DND-41 (cell line): Measurements from ENCODE around the gene PES1.
"Not testable (repeated sequence)": the region's sequence is repeated elsewhere in the genome, so short reads cannot be mapped to it uniquely, and the experiment has no call there.

Experiments
- ATAC-seq: fragments of 200-7000 bp; cut with Tn5 transposase; 3 replicates; pipeline ENCODE4 v1.9.1; 2021; ENCODE audit warnings: low read depth; ENCODE audit not compliant: insufficient read depth
- DNase-seq: peaks from one replicate; pipeline ENCODE4 v3.0.0-alpha.2; 2020
- H2AFZ ChIP-seq: 2 replicates; pipeline ENCODE4 v1.6.0; 2012; ENCODE audit warnings: low read depth, low read length
- H3K27ac ChIP-seq: 2 replicates; pipeline ENCODE4 v1.5.1; 2012; ENCODE audit warnings: low read length, inconsistent platforms
- H3K27me3 ChIP-seq: fragments of 200-600 bp; sonication (generic); 2 replicates; pipeline ENCODE4 v1.6.0; 2012; ENCODE audit warnings: low read length, mild to moderate bottlenecking, inconsistent platforms; ENCODE audit not compliant: insufficient read depth, poor library complexity
- H3K36me3 ChIP-seq: 2 replicates; pipeline ENCODE4 v1.5.1; 2012; ENCODE audit warnings: low read length, inconsistent platforms; ENCODE audit not compliant: insufficient read depth
- H3K4me1 ChIP-seq: 2 replicates; pipeline ENCODE4 v1.5.1; 2012; ENCODE audit warnings: mild to moderate bottlenecking, low read length; ENCODE audit not compliant: insufficient read depth
- H3K4me2 ChIP-seq: 2 replicates; pipeline ENCODE4 v1.6.0; 2012; ENCODE audit warnings: mild to moderate bottlenecking, moderate library complexity, low read length, inconsistent platforms; ENCODE audit not compliant: insufficient read depth
- H3K4me3 ChIP-seq, 2 experiments: fragments of 200-600 bp in 1 of 2; shearing (Covaris generic) in 1 of 2; 2 replicates each; pipeline ENCODE4 v1.5.1; 2012 to 2016; ENCODE audit warnings: inconsistent platforms in 2 of 2, low read length in 2 of 2, mild to moderate bottlenecking in 2 of 2, low read depth in 1 of 2, moderate library complexity in 1 of 2
- H3K79me2 ChIP-seq: 2 replicates; pipeline ENCODE4 v1.6.0; 2012; ENCODE audit warnings: low read length, inconsistent platforms; ENCODE audit not compliant: insufficient read depth
- H3K9ac ChIP-seq: 2 replicates; pipeline ENCODE4 v1.6.0; 2012; ENCODE audit warnings: low read depth, mild to moderate bottlenecking, inconsistent platforms, low read length, moderate library complexity
- H3K9me3 ChIP-seq: 2 replicates; pipeline ENCODE4 v1.5.1; 2012; ENCODE audit warnings: low read length, moderate library complexity, mild to moderate bottlenecking, inconsistent platforms; ENCODE audit not compliant: insufficient read depth, severe bottlenecking
- H4K20me1 ChIP-seq: 2 replicates; pipeline ENCODE4 v1.6.0; 2012; ENCODE audit warnings: low read length; ENCODE audit not compliant: insufficient read depth
- CTCF ChIP-seq: IDR thresholded peaks from 2 replicates; pipeline ENCODE4 v1.5.1; 2012; ENCODE audit warnings: borderline replicate concordance, low read length, moderate library complexity, mild to moderate bottlenecking; ENCODE audit not compliant: poor library complexity, severe bottlenecking; ENCODE audit errors: extremely low read depth
- EZH2 ChIP-seq: IDR thresholded peaks from 3 replicates; pipeline ENCODE4 v1.6.1; 2012; ENCODE audit warnings: borderline replicate concordance, low read depth, mild to moderate bottlenecking, moderate library complexity, low read length, inconsistent platforms; ENCODE audit not compliant: severe bottlenecking

PES1 gene

DNA sequence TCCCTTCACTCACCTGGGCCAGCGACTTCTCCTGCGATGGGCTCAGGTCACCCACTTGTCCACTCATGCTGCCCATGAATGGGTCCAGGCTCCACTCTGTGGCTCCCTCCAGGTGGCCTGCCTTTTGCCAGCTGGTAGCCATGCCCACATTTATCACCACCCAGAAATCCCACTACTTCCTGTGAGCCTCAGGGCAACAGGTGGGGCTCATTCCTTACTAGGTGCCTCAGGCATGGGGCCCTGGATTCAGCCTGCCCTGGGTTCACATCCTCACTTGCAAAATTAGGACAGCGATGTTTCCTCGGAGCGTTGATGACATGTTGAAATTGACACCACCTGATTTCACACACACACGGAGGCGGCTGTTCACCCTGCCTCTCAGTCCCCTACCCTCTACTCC is 45.1 kb downstream of the PES1 start, which contains the start of gene SEC14L6:
Gene SEC14L6 (minus strand): TSS at position 126 of the 400 bp plus-strand sequence. CDS start 59 bp downstream, at position 67.
- Histone ChIP-seq H3K4me1 (no peaks in the 10 kb centered on the region), H3K4me2 (no peak within 1 kb of the TSS), H2AFZ (no peak within 1 kb of the TSS)

DNA sequence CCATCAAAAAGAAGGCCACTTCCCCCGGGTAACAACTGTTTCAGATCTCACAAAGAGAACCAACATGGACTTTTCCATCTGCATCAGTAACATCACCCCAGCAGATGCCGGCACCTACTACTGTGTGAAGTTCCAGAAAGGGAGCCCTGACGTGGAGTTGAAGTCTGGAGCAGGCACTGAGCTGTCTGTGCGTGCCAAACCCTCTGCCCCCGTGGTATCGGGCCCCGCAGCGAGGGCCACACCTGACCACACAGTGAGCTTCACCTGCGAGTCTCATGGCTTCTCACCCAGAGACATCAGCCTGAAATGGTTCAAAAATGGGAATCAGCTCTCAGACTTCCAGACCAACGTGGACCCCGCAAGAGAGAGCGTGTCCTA is 48.9 kb downstream of the PES1 start:
- no peaks in the 10 kb centered on the region for H3K36me3 ChIP-seq
- H3K4me3 ChIP-seq = no peak overlapping the region
- no peak for TF ChIP-seq EZH2
- no peak for TF ChIP-seq CTCF
- no peaks in the 10 kb centered on the region for H3K79me2 ChIP-seq
- no peak overlapping the region for H3K4me2 ChIP-seq
- no peak overlapping the region for H2AFZ ChIP-seq
- no peaks in the 10 kb centered on the region for H3K4me1 ChIP-seq
- H3K27me3 ChIP-seq = no peaks in the 10 kb centered on the region
- H3K9ac ChIP-seq = no peak overlapping the region
- no peaks in the 10 kb centered on the region for H4K20me1 ChIP-seq
- no peaks in the 10 kb centered on the region for H3K9me3 ChIP-seq
- DNase-seq = no peak
- no peak for ATAC-seq
- H3K27ac ChIP-seq = no peak overlapping the region

More for the DNA sequence above, 45.1 kb downstream of the PES1 start, which contains the start of gene SEC14L6:
- Histone ChIP-seq H3K27ac (no peak within 1 kb of the TSS), H3K9ac (no peak within 1 kb of the TSS), H3K4me3 (no peak within 1 kb of the TSS), H3K27me3 (peaks cover 3% of the 10 kb centered on the region), H3K36me3 (no peaks in the 10 kb centered on the region), H4K20me1 (no peaks in the 10 kb centered on the region), H3K79me2 (no peaks in the 10 kb centered on the region), H3K9me3 (no peaks in the 10 kb centered on the region)
- DNase-seq (no peak), ATAC-seq (no peak)
- TF ChIP-seq CTCF (no peak), EZH2 (no peak)

DNA sequence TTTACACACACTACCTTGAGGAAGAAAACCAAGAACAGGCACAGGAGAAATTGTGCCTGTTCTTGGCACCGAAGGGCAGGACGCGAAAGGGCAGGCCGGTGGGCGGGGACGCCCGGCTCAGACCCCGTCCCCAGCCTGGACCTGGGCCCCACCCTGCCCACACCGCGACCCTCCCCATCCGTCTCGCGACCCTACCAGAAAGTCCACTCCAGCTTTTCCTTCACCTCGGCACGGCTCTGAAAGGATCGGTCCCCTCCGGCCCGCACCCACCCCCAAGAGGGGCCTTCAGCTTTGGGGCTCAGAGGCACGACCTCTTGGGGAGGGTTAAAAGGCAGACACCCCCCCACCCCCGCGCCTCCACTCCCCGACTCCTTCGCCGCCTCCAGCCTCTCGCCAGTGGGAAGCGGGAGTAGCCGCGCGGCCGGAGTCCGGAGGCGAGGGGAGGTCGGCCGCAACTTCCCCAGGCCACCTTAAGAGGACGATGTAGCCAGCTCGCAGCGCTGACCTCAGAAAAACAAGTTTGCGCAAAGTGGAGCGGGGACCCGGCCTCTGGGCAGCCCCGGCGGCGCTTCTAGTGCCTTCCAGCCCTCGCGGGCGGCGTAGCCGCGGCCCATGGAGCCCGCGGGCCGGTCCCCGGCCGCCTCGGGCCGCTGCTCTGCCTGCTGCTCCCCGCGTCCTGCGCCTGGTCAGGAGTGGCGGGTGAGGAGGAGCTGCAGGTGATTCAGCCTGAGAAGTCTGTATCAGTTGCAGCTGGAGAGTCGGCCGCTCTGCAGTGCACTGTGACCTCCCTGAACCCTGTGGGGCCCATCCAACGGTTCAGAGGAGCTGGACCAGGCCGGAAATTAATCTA is 49.5 kb downstream of the PES1 start:
- Histone ChIP-seq H3K79me2 (no peaks in the 10 kb centered on the region), H3K4me3 (no peak overlapping the region), H2AFZ (no peak overlapping the region), H3K27ac (no peak overlapping the region), H3K36me3 (no peaks in the 10 kb centered on the region), H3K4me1 (no peaks in the 10 kb centered on the region), H3K9me3 (no peaks in the 10 kb centered on the region), H3K9ac (no peak overlapping the region), H3K4me2 (no peak overlapping the region), H3K27me3 (no peaks in the 10 kb centered on the region), H4K20me1 (no peaks in the 10 kb centered on the region)
- ATAC-seq (no peak), DNase-seq (no peak)
- TF ChIP-seq EZH2 = no peak
- no peak for TF ChIP-seq CTCF

- H3K27me3 ChIP-seq, H3K9ac ChIP-seq, DNase-seq, H3K27ac ChIP-seq, H3K79me2 ChIP-seq, H4K20me1 ChIP-seq, H3K4me2 ChIP-seq, H3K4me3 ChIP-seq, H3K9me3 ChIP-seq, H3K4me1 ChIP-seq, ATAC-seq, H3K36me3 ChIP-seq, H2AFZ ChIP-seq: not testable (repeated sequence)
Observed at GRCh38 chr22:30541511-30541910, 50.2 kb downstream of the PES1 start.
